ENCODE data around the gene GOT1. TPM values are rescaled to one million over a fixed set of nuclear protein-coding genes. Genes with fewer than 3 reads are reported as not detected.

Gene GOT1
- total and polyA plus RNA-seq, 2 of the 8 experiments (the other 6 are each of a cell fraction or from before 2014, with no cell fraction given), result 16.7 to 47.0 TPM

DNA sequence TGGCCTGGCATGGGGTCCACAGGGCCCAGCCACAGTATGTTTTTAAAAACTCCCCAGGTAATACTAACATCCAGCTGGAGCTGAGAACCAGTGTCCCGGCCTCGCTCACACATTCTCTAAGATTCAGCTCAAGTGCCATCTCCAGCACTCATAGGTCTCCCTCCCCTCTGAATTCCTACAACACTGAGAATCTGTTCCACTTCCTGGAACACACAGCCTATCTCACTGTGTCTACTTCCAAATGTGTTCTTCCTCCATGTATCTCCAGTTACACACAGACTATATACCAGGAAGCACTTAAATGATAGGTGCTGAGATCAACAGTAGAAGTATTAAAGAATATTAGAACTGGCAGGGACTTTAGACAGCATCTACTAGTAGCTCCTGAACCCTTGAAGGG is 10.7 kb downstream of the GOT1 start:
- CTCF ChIA-PET (ENCODE audit: partially characterized antibody), result interaction anchor here (0.9 to 2.3 kb wide), 5 partner anchors 10 to 65 kb away, joined by 3 to 6 read pairs (median 3); partner anchors contain the start of gene GOT1
- Histone ChIP-seq H4K91ac (replicated peaks; ENCODE audit: insufficient read length, low read length) (no peak overlapping the region), H2BK5ac (ENCODE audit: low read depth, low read length) (no peak overlapping the region), H3K23ac (ENCODE audit: insufficient read length) (no peak overlapping the region), H3K56ac (replicated peaks; ENCODE audit: insufficient read length, low read depth, low read length) (no peak overlapping the region), H2BK20ac (ENCODE audit: low read length) (no peak overlapping the region), H4K20me1 (replicated peaks in 1 of 2; ENCODE audit: control insufficient read depth in 1 of 2, insufficient read depth in 2 of 2, low read length in 2 of 2) (peaks cover 3% of the 10 kb centered on the region in 2 experiments), H3K27me3 (replicated peaks in 1 of 4; ENCODE audit: control insufficient read depth in 3 of 4, extremely low read depth in 1 of 4, insufficient read depth in 3 of 4, low read length in 3 of 4) (no peaks in the 10 kb centered on the region), H2AFZ (ENCODE audit: low read length) (no peak overlapping the region), H3K27ac (ENCODE audit: low read depth, low read length) (no peak overlapping the region), H2BK120ac (replicated peaks; ENCODE audit: low read depth, low read length) (no peak overlapping the region), H4K8ac (ENCODE audit: extremely low read depth, insufficient read depth, low read length) (no peak overlapping the region), H2BK12ac (ENCODE audit: low read depth, low read length) (no peak overlapping the region), H3K18ac (ENCODE audit: extremely low read depth, low read length) (no peak overlapping the region), H3K23me2 (ENCODE audit: low read depth, low read length) (no peaks in the 10 kb centered on the region), H3K36me3 (ENCODE audit: control insufficient read depth in 2 of 4, insufficient read depth in 4 of 4, low read length in 3 of 4) (peaks cover 3 to 20% (median 11%) of the 10 kb centered on the region in 4 experiments; a peak in 6 of 8 replicates), H3K79me1 (ENCODE audit: low read depth, low read length) (no peaks in the 10 kb centered on the region; the same call in 1 of the 2 replicates), H3K4ac (replicated peaks; ENCODE audit: insufficient read length, low read depth, low read length) (no peak overlapping the region), H2AK5ac (ENCODE audit: low read depth, low read length) (no peak overlapping the region), H3K4me1 (replicated peaks in 1 of 4; ENCODE audit: control insufficient read depth in 3 of 4, insufficient read depth in 4 of 4, low read length in 3 of 4) (no peaks in the 10 kb centered on the region), H4K5ac (ENCODE audit: insufficient read length, low read depth, low read length) (no peak overlapping the region), H3K9me3 (ENCODE audit: insufficient read depth in 2 of 2, low read depth in 1 of 2, low read length in 1 of 2) (no peaks in the 10 kb centered on the region), H3K14ac (ENCODE audit: insufficient read length) (no peak overlapping the region), H3K4me3 (ENCODE audit: extremely low read depth in 1 of 4, insufficient read depth in 2 of 4, low read depth in 3 of 4, low read length in 4 of 4) (no peak overlapping the region), H3K79me2 (ENCODE audit: control insufficient read depth in 1 of 2, insufficient read depth in 2 of 2, low read length in 2 of 2) (peaks cover 0 to 13% of the 10 kb centered on the region in 2 experiments; a peak in 1 of 4 replicates), H3K9ac (replicated peaks in 1 of 4; ENCODE audit: extremely low read depth in 1 of 4, low read depth in 3 of 4, low read length in 3 of 4) (no peak overlapping the region), H2BK15ac (ENCODE audit: low read length) (no peak overlapping the region), H3K4me2 (ENCODE audit: insufficient read depth in 1 of 2, low read depth in 2 of 2, low read length in 2 of 2) (no peak overlapping the region)
- WGBS, 2 experiments (ENCODE audit: extremely low coverage in 1 of 2, insufficient coverage in 1 of 2, insufficient read length in 1 of 2, insufficient replicate concordance in 2 of 2, low coverage in 1 of 2, low lambda C conversion rate in 2 of 2, missing lambda C conversion rate in 1 of 2), result 95% methylated on average over 2 of the region's 2 CpGs; no CpG with 5 or more reads in 1 of the 2 experiments
- no peak for DNase-seq (ENCODE audit: low read depth in 1 of 2, low spot score in 2 of 2)
- POLR2A ChIA-PET (ENCODE audit: partially characterized antibody), result interaction anchor here (0.6 to 3.9 kb wide), 4 partner anchors 9 to 37 kb away, joined by 3 to 17 read pairs (median 3); partner anchors contain the start of gene GOT1
- FAIRE-seq, result no peak
- no peak for TF ChIP-seq GTF2F1 (IDR thresholded peaks at IDR 0.05; ENCODE audit: borderline replicate concordance, low read depth, low read length)
- no peak for TF ChIP-seq JUN (IDR thresholded peaks at IDR 0.05; ENCODE audit: low read depth, low read length)
- no peak for TF ChIP-seq POU5F1 (IDR thresholded peaks at IDR 0.05; ENCODE audit: low read depth, low read length)
- TF ChIP-seq, protein P1, sequence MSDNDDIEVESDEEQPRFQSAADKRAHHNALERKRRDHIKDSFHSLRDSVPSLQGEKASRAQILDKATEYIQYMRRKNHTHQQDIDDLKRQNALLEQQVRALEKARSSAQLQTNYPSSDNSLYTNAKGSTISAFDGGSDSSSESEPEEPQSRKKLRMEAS (IDR thresholded peaks at IDR 0.05), result no peak
- no peak for TF ChIP-seq POLR2AphosphoS5 (IDR thresholded peaks at IDR 0.05; ENCODE audit: low read depth, low read length)
- no peak for TF ChIP-seq SP4 (IDR thresholded peaks at IDR 0.05; ENCODE audit: low read length)
- no peak for TF ChIP-seq SIN3A (conservative IDR thresholded peaks at IDR 0.05 in 1 of 2, IDR thresholded peaks at IDR 0.05 in 1 of 2; ENCODE audit: low read depth in 1 of 2, low read length in 2 of 2)
- TF ChIP-seq SIX5 (IDR thresholded peaks at IDR 0.05; ENCODE audit: low read depth, low read length), result no peak
- TF ChIP-seq, protein P2, sequence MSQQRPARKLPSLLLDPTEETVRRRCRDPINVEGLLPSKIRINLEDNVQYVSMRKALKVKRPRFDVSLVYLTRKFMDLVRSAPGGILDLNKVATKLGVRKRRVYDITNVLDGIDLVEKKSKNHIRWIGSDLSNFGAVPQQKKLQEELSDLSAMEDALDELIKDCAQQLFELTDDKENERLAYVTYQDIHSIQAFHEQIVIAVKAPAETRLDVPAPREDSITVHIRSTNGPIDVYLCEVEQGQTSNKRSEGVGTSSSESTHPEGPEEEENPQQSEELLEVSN (IDR thresholded peaks at IDR 0.05), result no peak
- TF ChIP-seq RXRA (IDR thresholded peaks at IDR 0.05; ENCODE audit: insufficient read depth, low read depth, low read length), result no peak
- no peak for TF ChIP-seq CBX5 (IDR thresholded peaks at IDR 0.05; ENCODE audit: low read depth, low read length)
- no peak for TF ChIP-seq JUND (IDR thresholded peaks at IDR 0.05; ENCODE audit: low read length)
- no peak for TF ChIP-seq NRF1 (IDR thresholded peaks at IDR 0.05; ENCODE audit: low read depth, low read length)
- no peak for TF ChIP-seq BRCA1 (IDR thresholded peaks at IDR 0.05; ENCODE audit: low read depth, low read length)

All from H1 (cell line).